H9 (cell line): ENCODE measurements around the gene SYNGR4. TPM values are rescaled to one million over a fixed set of nuclear protein-coding genes. Genes with fewer than 3 reads are reported as not detected.

Experiments
- DNase-seq: peaks from one replicate; pipeline ENCODE4 v3.0.0-alpha.2; 2017
- H2AFZ ChIP-seq: one replicate; pipeline ENCODE4 v1.6.1; 2013; ENCODE audit warnings: mild to moderate bottlenecking, low read length, control low read depth, moderate library complexity
- H2AK5ac ChIP-seq: 2 replicates; pipeline ENCODE4 v1.6.1; 2013; ENCODE audit warnings: low read length, control low read depth, mixed read lengths; ENCODE audit not compliant: insufficient read length
- H2BK120ac ChIP-seq: one replicate; pipeline ENCODE4 v1.6.1; 2013; ENCODE audit warnings: low read depth, mild to moderate bottlenecking, low read length, control low read depth, inconsistent platforms; ENCODE audit not compliant: poor library complexity, severe bottlenecking
- H2BK12ac ChIP-seq: 2 replicates; pipeline ENCODE4 v1.6.1; 2013; ENCODE audit warnings: low read length, control low read depth, mixed read lengths, low read depth; ENCODE audit not compliant: insufficient read length
- H2BK15ac ChIP-seq: 2 replicates; pipeline ENCODE4 v1.6.1; 2013; ENCODE audit warnings: low read depth, low read length, control low read depth
- H2BK20ac ChIP-seq: one replicate; pipeline ENCODE4 v1.6.1; 2013; ENCODE audit warnings: low read depth, mild to moderate bottlenecking, low read length, control low read depth, inconsistent platforms; ENCODE audit not compliant: poor library complexity, severe bottlenecking
- H2BK5ac ChIP-seq: 2 replicates; pipeline ENCODE4 v1.6.1; 2013; ENCODE audit warnings: low read length, control low read depth, mixed read lengths; ENCODE audit not compliant: insufficient read length
- H3K14ac ChIP-seq: 2 replicates; pipeline ENCODE4 v1.6.1; 2013; ENCODE audit warnings: low read length, control low read depth; ENCODE audit not compliant: insufficient read depth
- H3K18ac ChIP-seq: 2 replicates; pipeline ENCODE4 v1.6.1; 2013; ENCODE audit warnings: low read depth, mild to moderate bottlenecking, mixed read lengths, low read length, control low read depth; ENCODE audit not compliant: insufficient read length
- H3K23ac ChIP-seq: 2 replicates; pipeline ENCODE4 v1.6.1; 2013; ENCODE audit warnings: low read length, control low read depth, mixed read lengths, low read depth; ENCODE audit not compliant: insufficient read length
- H3K23me2 ChIP-seq: 2 replicates; pipeline ENCODE4 v1.6.1; 2013; ENCODE audit warnings: low read depth, mild to moderate bottlenecking, mixed read lengths, low read length, control low read depth; ENCODE audit not compliant: insufficient read length, poor library complexity, severe bottlenecking
- H3K27ac ChIP-seq: 2 replicates; pipeline ENCODE4 v1.5.1; 2013; ENCODE audit warnings: low read length, control low read depth, mixed read lengths, low read depth; ENCODE audit not compliant: insufficient read length
- H3K27me3 ChIP-seq: 2 replicates; pipeline ENCODE4 v1.6.1; 2013; ENCODE audit warnings: low read length, control low read depth, inconsistent platforms; ENCODE audit not compliant: insufficient read depth
- H3K4ac ChIP-seq: 2 replicates; pipeline ENCODE4 v1.6.1; 2013; ENCODE audit warnings: low read depth, mild to moderate bottlenecking, control low read depth, inconsistent platforms, low read length, moderate library complexity
- H3K4me1 ChIP-seq: 2 replicates; pipeline ENCODE4 v1.6.1; 2013; ENCODE audit warnings: low read length, control low read depth, inconsistent platforms; ENCODE audit not compliant: insufficient read depth
- H3K4me2 ChIP-seq: 2 replicates; pipeline ENCODE4 v1.6.1; 2013; ENCODE audit warnings: low read length, control low read depth, mixed read lengths; ENCODE audit not compliant: insufficient read length, insufficient read depth
- H3K56ac ChIP-seq: 2 replicates; pipeline ENCODE4 v1.6.1; 2013; ENCODE audit warnings: low read depth, mild to moderate bottlenecking, mixed read lengths, low read length, control low read depth; ENCODE audit not compliant: insufficient read length
- H3K79me1 ChIP-seq: 2 replicates; pipeline ENCODE4 v1.6.1; 2013; ENCODE audit warnings: low read depth, mild to moderate bottlenecking, moderate library complexity, low read length, control low read depth, inconsistent platforms; ENCODE audit not compliant: insufficient read depth, poor library complexity, severe bottlenecking
- H3K79me2 ChIP-seq: 2 replicates; pipeline ENCODE4 v1.6.1; 2013; ENCODE audit warnings: low read length, control low read depth, inconsistent platforms; ENCODE audit not compliant: insufficient read depth
- H3K9ac ChIP-seq: 2 replicates; pipeline ENCODE4 v1.6.1; 2013; ENCODE audit warnings: low read length, control low read depth, mixed read lengths; ENCODE audit not compliant: insufficient read length; ENCODE audit errors: extremely low read depth
- H3K9me3 ChIP-seq: one replicate; pipeline ENCODE4 v1.6.1; 2013; ENCODE audit warnings: low read depth, low read length, inconsistent platforms; ENCODE audit not compliant: control insufficient read depth
- H3T11ph ChIP-seq: one replicate; pipeline ENCODE4 v1.6.1; 2013; ENCODE audit warnings: mild to moderate bottlenecking, low read length, control low read depth, inconsistent platforms
- H4K20me1 ChIP-seq: one replicate; pipeline ENCODE4 v1.6.1; 2013; ENCODE audit not compliant: control insufficient read depth, insufficient read length, insufficient read depth
- H4K5ac ChIP-seq: 2 replicates; pipeline ENCODE4 v1.6.1; 2013; ENCODE audit warnings: low read depth, mild to moderate bottlenecking, mixed read lengths, low read length, control low read depth; ENCODE audit not compliant: insufficient read length
- H4K8ac ChIP-seq: replicated peaks from 2 replicates; pipeline ENCODE4 v1.6.1; 2013; ENCODE audit warnings: low read length, control low read depth, mixed read lengths, low read depth; ENCODE audit not compliant: insufficient read length
- H4K91ac ChIP-seq: 2 replicates; pipeline ENCODE4 v1.6.1; 2013; ENCODE audit warnings: low read depth, mild to moderate bottlenecking, moderate library complexity, mixed read lengths, low read length, control low read depth; ENCODE audit not compliant: insufficient read length
- H3K27ac Mint-ChIP-seq, 3 experiments: 2 replicates in 2 of 3; 3 replicates in 1 of 3; pipeline ENCODE4 v1.8.0; 2020 to 2021; ENCODE audit warnings: mixed read lengths in 3 of 3, mild to moderate bottlenecking in 1 of 3, moderate library complexity in 1 of 3
- H3K27me3 Mint-ChIP-seq: 2 replicates; pipeline ENCODE4 v1.8.0; 2021; ENCODE audit warnings: low read depth, mild to moderate bottlenecking, moderate library complexity, mixed read lengths
- H3K36me3 Mint-ChIP-seq, 3 experiments: 2 replicates in 2 of 3; 3 replicates in 1 of 3; pipeline ENCODE4 v1.8.0; 2020 to 2021; ENCODE audit warnings: low read depth in 3 of 3, mixed read lengths in 3 of 3; ENCODE audit not compliant: insufficient read depth in 1 of 3
- H3K4me1 Mint-ChIP-seq, 2 experiments: 2 replicates each; pipeline ENCODE4 v1.8.0; 2020; ENCODE audit warnings: mixed read lengths in 2 of 2
- H3K4me3 Mint-ChIP-seq, 2 experiments: 2 replicates in 1 of 2; 3 replicates in 1 of 2; pipeline ENCODE4 v1.8.0; 2020 to 2021; ENCODE audit warnings: mild to moderate bottlenecking in 2 of 2, mixed read lengths in 2 of 2, moderate library complexity in 1 of 2
- H3K9me3 Mint-ChIP-seq, 2 experiments: 2 replicates in 1 of 2; 3 replicates in 1 of 2; pipeline ENCODE4 v1.8.0; 2020; ENCODE audit warnings: mild to moderate bottlenecking in 2 of 2, mixed read lengths in 2 of 2, moderate library complexity in 1 of 2
- CTCF ChIP-seq: fragments of 200-600 bp; sonication (generic); conservative IDR thresholded peaks from 3 replicates; pipeline ENCODE4 v1.8.0; 2021; ENCODE audit warnings: antibody characterized with exemption, mild to moderate bottlenecking
- WGBS: extraction: QIAGEN DNeasy Blood & Tissue Kit; methylation state at CpG from one replicate; pipeline ENCODE4 v1.1.7; 2013; ENCODE audit warnings: missing lambda C conversion rate, low lambda C conversion rate, mixed read lengths; ENCODE audit not compliant: insufficient read length; ENCODE audit errors: extremely low coverage; 5-methylcytosine and 5-hydroxymethylcytosine counted together
- total RNA-seq: library from RNA; stranded (reverse); gene quantifications from 2 replicates; pipeline ENCODE4 v1.2.1, GENCODE V29; 2021

The SYNGR4 gene
- total RNA-seq, 1 experiment from 2014 or later: 0.31 TPM

- no peak for DNase-seq
- peak overlapping the region; percentile 18 for H3K14ac ChIP-seq
- no peak overlapping the region for H3K56ac ChIP-seq
- H2BK120ac ChIP-seq: no peak overlapping the region
- peaks cover 8% of the 10 kb centered on the region; the same call in 1 of the 2 replicates for H3K4me1 ChIP-seq
- no peak overlapping the region for H3K4ac ChIP-seq
- Mint-ChIP-seq H3K4me3 (peak overlapping the region; percentile 84 to 94), H3K4me1 (peaks cover 51 to 78% of the 10 kb centered on the region in 2 experiments), H3K9me3 (no peaks in the 10 kb centered on the region; a peak in 1 of 5 replicates), H3K27me3 (peaks cover 51% of the 10 kb centered on the region), H3K36me3 (no peaks in the 10 kb centered on the region; a peak in 1 of 7 replicates), H3K27ac (peak overlapping the region in 2 of 3 experiments; percentile 6 to 94; a peak in 3 of 7 replicates)
- no peak overlapping the region for H3K23ac ChIP-seq
- H3T11ph ChIP-seq: no peak overlapping the region
- no peak overlapping the region for H2BK5ac ChIP-seq
- H2BK20ac ChIP-seq: no peak overlapping the region
- H2AK5ac ChIP-seq: no peak overlapping the region
- no peak overlapping the region for H2BK15ac ChIP-seq
- no peaks in the 10 kb centered on the region for H4K20me1 ChIP-seq
- WGBS: no CpG with 5 or more reads among the region's 17 CpGs
- no peak overlapping the region for H2AFZ ChIP-seq
- no peaks in the 10 kb centered on the region for H3K79me1 ChIP-seq
- peak overlapping the region; percentile 98 for H3K4me2 ChIP-seq
- no peak overlapping the region for H4K91ac ChIP-seq
- H4K8ac ChIP-seq: no peak overlapping the region
- TF ChIP-seq CTCF: no peak
- H3K9me3 ChIP-seq: no peaks in the 10 kb centered on the region
- H3K18ac ChIP-seq: peak overlapping the region; percentile 61
- H3K27me3 ChIP-seq: peaks cover 8% of the 10 kb centered on the region; the same call in 1 of the 2 replicates
- no peaks in the 10 kb centered on the region; the same call in 1 of the 2 replicates for H3K79me2 ChIP-seq
- H3K27ac ChIP-seq: no peak overlapping the region
- H3K9ac ChIP-seq: peak overlapping the region; percentile 51
- no peak overlapping the region for H4K5ac ChIP-seq
- peaks cover 20% of the 10 kb centered on the region for H3K23me2 ChIP-seq
- no peak overlapping the region for H2BK12ac ChIP-seq
These were observed 33.9 kb downstream of the SYNGR4 start for GRCh38 chr19:48398102-48398374.
